ENCODE results near the gene BCL7A. TPM values are rescaled to one million over a fixed set of nuclear protein-coding genes. Genes with fewer than 3 reads are reported as not detected.

Gene BCL7A
- total and polyA plus RNA-seq, 9 of the 15 experiments (the other 6 are each of a cell fraction or from before 2014, with no cell fraction given): 0.25 to 21.9 (median 14.9) TPM

GRCh38 chr12:122094735-122095631 is 73.3 kb downstream of the BCL7A start (continued):
- TF ChIP-seq, protein P1, sequence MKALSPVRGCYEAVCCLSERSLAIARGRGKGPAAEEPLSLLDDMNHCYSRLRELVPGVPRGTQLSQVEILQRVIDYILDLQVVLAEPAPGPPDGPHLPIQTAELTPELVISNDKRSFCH (CRISPR knock-in tag; IDR thresholded peaks at IDR 0.05): no peak
- TF ChIP-seq, protein P1 (tag; IDR thresholded peaks at IDR 0.05): no peak
- TF ChIP-seq THRAP3 (IDR thresholded peaks at IDR 0.05; ENCODE audit: borderline replicate concordance) (peak; percentile 87; the same call in 1 of the 2 replicates), ETV6 (IDR thresholded peaks at IDR 0.05; ENCODE audit: borderline replicate concordance in 1 of 2, low read depth in 2 of 2, low read length in 1 of 2) (no peak), ETV6 (CRISPR knock-in tag; IDR thresholded peaks at IDR 0.05; ENCODE audit: borderline replicate concordance) (no peak), ZNF449 (CRISPR knock-in tag; IDR thresholded peaks at IDR 0.05) (no peak), ZNF707 (CRISPR knock-in tag; conservative IDR thresholded peaks at IDR 0.05) (no peak), PCBP2 (IDR thresholded peaks at IDR 0.05; ENCODE audit: low read depth, low read length, poor library complexity, severe bottlenecking) (no peak), ATF3 (IDR thresholded peaks at IDR 0.05) (no peak), ATF3 (CRISPR knock-in tag; conservative IDR thresholded peaks at IDR 0.05) (no peak), NR2F6 (CRISPR knock-in tag; IDR thresholded peaks at IDR 0.05) (no peak), GABPB1 (CRISPR knock-in tag; IDR thresholded peaks at IDR 0.05) (no peak), CBX8 (IDR thresholded peaks at IDR 0.05; ENCODE audit: borderline replicate concordance, extremely low read depth, low read depth, low read length, poor library complexity, severe bottlenecking) (no peak), DACH1 (IDR thresholded peaks at IDR 0.05; ENCODE audit: partially characterized antibody) (no peak), POLR2B (IDR thresholded peaks at IDR 0.05; ENCODE audit: low read depth, partially characterized antibody) (peak; percentile 46), HIVEP1 (CRISPR knock-in tag; IDR thresholded peaks at IDR 0.05) (no peak), NR1H2 (CRISPR knock-in tag; IDR thresholded peaks at IDR 0.05) (no peak), PHB (CRISPR knock-in tag; IDR thresholded peaks at IDR 0.05) (no peak)
- TF ChIP-seq, protein P2, sequence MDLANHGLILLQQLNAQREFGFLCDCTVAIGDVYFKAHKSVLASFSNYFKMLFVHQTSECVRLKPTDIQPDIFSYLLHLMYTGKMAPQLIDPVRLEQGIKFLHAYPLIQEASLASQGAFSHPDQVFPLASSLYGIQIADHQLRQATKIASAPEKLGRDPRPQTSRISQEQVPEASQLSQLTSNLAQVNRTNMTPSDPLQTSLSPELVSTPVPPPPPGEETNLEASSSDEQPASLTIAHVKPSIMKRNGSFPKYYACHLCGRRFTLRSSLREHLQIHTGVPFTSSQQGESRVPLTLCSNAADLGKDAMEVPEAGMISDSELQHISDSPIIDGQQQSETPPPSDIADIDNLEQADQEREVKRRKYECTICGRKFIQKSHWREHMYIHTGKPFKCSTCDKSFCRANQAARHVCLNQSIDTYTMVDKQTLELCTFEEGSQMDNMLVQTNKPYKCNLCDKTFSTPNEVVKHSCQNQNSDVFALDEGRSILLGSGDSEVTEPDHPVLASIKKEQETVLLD (IDR thresholded peaks at IDR 0.05): 0 out of 2 replicates have a peak, but pooled peaks have one; percentile 12
- TF ChIP-seq, protein P3, sequence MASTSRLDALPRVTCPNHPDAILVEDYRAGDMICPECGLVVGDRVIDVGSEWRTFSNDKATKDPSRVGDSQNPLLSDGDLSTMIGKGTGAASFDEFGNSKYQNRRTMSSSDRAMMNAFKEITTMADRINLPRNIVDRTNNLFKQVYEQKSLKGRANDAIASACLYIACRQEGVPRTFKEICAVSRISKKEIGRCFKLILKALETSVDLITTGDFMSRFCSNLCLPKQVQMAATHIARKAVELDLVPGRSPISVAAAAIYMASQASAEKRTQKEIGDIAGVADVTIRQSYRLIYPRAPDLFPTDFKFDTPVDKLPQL (IDR thresholded peaks at IDR 0.05; ENCODE audit: extremely low read depth, insufficient read length): no peak
- TF ChIP-seq, protein P4, sequence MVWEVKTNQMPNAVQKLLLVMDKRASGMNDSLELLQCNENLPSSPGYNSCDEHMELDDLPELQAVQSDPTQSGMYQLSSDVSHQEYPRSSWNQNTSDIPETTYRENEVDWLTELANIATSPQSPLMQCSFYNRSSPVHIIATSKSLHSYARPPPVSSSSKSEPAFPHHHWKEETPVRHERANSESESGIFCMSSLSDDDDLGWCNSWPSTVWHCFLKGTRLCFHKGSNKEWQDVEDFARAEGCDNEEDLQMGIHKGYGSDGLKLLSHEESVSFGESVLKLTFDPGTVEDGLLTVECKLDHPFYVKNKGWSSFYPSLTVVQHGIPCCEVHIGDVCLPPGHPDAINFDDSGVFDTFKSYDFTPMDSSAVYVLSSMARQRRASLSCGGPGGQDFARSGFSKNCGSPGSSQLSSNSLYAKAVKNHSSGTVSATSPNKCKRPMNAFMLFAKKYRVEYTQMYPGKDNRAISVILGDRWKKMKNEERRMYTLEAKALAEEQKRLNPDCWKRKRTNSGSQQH (CRISPR knock-in tag; IDR thresholded peaks at IDR 0.05): peak; percentile 57; the same call in 1 of the 2 replicates
